Measurements from ENCODE around the gene CLDN6.

GRCh38 chr16:3004781-3005284 lies 13.2 kb downstream of the CLDN6 start:
- TF ChIP-seq CTCF (conservative IDR thresholded peaks at IDR 0.05; ENCODE audit: low read depth, low read length) (no peak), EZH2 (IDR thresholded peaks at IDR 0.05; ENCODE audit: borderline replicate concordance, low read depth, low read length, poor library complexity, severe bottlenecking) (peak; percentile 56)
